ES-I3 (cell line): ENCODE data around the gene RAD51.

ENCODE experiments used
- H3K36me3 ChIP-seq: 2 replicates; pipeline ENCODE4 v1.6.1; 2013; ENCODE audit warnings: mild to moderate bottlenecking, low read length, control low read depth, moderate library complexity; ENCODE audit not compliant: insufficient read depth
- H3K4me1 ChIP-seq: 2 replicates; pipeline ENCODE4 v1.6.1; 2013; ENCODE audit warnings: mild to moderate bottlenecking, control low read depth, low read length; ENCODE audit not compliant: insufficient read depth
- H3K9ac ChIP-seq: 2 replicates; pipeline ENCODE4 v1.6.1; 2013; ENCODE audit warnings: low read depth, mild to moderate bottlenecking, low read length, moderate library complexity
- H3K9me3 ChIP-seq: 2 replicates; pipeline ENCODE4 v1.6.1; 2013; ENCODE audit warnings: mild to moderate bottlenecking, low read length, moderate library complexity; ENCODE audit not compliant: control insufficient read depth, insufficient read depth

Gene RAD51

GRCh38 chr15:40743485-40743901, 48.5 kb downstream of the RAD51 start:
- H3K4me1 ChIP-seq, result peaks cover 16% of the 10 kb centered on the region
- no peak overlapping the region for H3K9ac ChIP-seq
- H3K36me3 ChIP-seq, result peaks cover 11% of the 10 kb centered on the region
- H3K9me3 ChIP-seq, result no peaks in the 10 kb centered on the region

GRCh38 chr15:40743921-40744814, 49.2 kb downstream of the RAD51 start:
- H3K36me3 ChIP-seq, result peaks cover 11% of the 10 kb centered on the region
- peaks cover 10% of the 10 kb centered on the region for H3K4me1 ChIP-seq
- no peak overlapping the region for H3K9ac ChIP-seq
- H3K9me3 ChIP-seq, result no peaks in the 10 kb centered on the region

GRCh38 chr15:40744815-40745152, 49.8 kb downstream of the RAD51 start:
- H3K4me1 ChIP-seq, result peaks cover 4% of the 10 kb centered on the region
- no peaks in the 10 kb centered on the region for H3K9me3 ChIP-seq
- H3K36me3 ChIP-seq, result peaks cover 8% of the 10 kb centered on the region
- no peak overlapping the region for H3K9ac ChIP-seq

GRCh38 chr15:40746916-40747418, 52.0 kb downstream of the RAD51 start:
- H3K36me3 ChIP-seq, result peaks cover 8% of the 10 kb centered on the region
- no peak overlapping the region for H3K9ac ChIP-seq
- H3K9me3 ChIP-seq, result no peaks in the 10 kb centered on the region
- H3K4me1 ChIP-seq, result no peaks in the 10 kb centered on the region

- Histone ChIP-seq H3K9me3 (no peaks in the 10 kb centered on the region), H3K9ac (no peak overlapping the region), H3K36me3 (peaks cover 6% of the 10 kb centered on the region), H3K4me1 (no peaks in the 10 kb centered on the region)
These were observed 53.0 kb downstream of the RAD51 start for GRCh38 chr15:40747685-40748631.

- Histone ChIP-seq H3K9me3 (no peaks in the 10 kb centered on the region), H3K9ac (no peak overlapping the region), H3K36me3 (no peaks in the 10 kb centered on the region), H3K4me1 (no peaks in the 10 kb centered on the region)
These were observed 54.2 kb downstream of the RAD51 start for GRCh38 chr15:40749151-40749630.

- Histone ChIP-seq H3K36me3 (no peaks in the 10 kb centered on the region), H3K9me3 (no peaks in the 10 kb centered on the region), H3K9ac (no peak overlapping the region), H3K4me1 (no peaks in the 10 kb centered on the region)
These were observed 55.9 kb downstream of the RAD51 start for GRCh38 chr15:40750885-40751284.

GRCh38 chr15:40751745-40752144, 56.8 kb downstream of the RAD51 start:
- H3K9me3 ChIP-seq, result no peaks in the 10 kb centered on the region
- no peak overlapping the region for H3K9ac ChIP-seq
- H3K4me1 ChIP-seq, result no peaks in the 10 kb centered on the region
- H3K36me3 ChIP-seq, result no peaks in the 10 kb centered on the region

GRCh38 chr15:40754574-40754882, 59.6 kb downstream of the RAD51 start:
- Histone ChIP-seq H3K9me3 (no peaks in the 10 kb centered on the region), H3K4me1 (no peaks in the 10 kb centered on the region), H3K36me3 (no peaks in the 10 kb centered on the region), H3K9ac (peak overlapping the region; percentile 64; the same call in 1 of the 2 replicates)

- Histone ChIP-seq H3K4me1 (no peaks in the 10 kb centered on the region), H3K9me3 (no peaks in the 10 kb centered on the region)
These were observed 60.2 kb downstream of the RAD51 start, which contains the start of gene RMDN3 for GRCh38 chr15:40754883-40755811. RMDN3 (minus strand) TSS chr15:40755254; CDS start chr15:40754783, 471 bp downstream.

GRCh38 chr15:40755812-40756208, 60.8 kb downstream of the RAD51 start:
- Histone ChIP-seq H3K4me1 (no peaks in the 10 kb centered on the region), H3K9me3 (no peaks in the 10 kb centered on the region), H3K9ac (peak overlapping the region; percentile 64), H3K36me3 (no peaks in the 10 kb centered on the region)

More at GRCh38 chr15:40754883-40755811, 60.2 kb downstream of the RAD51 start, which contains the start of gene RMDN3:
- Histone ChIP-seq H3K9ac (peak within 1 kb of the TSS; percentile 64), H3K36me3 (no peaks in the 10 kb centered on the region)

GRCh38 chr15:40756938-40757337, 62.0 kb downstream of the RAD51 start:
- Histone ChIP-seq H3K4me1 (no peaks in the 10 kb centered on the region), H3K36me3 (no peaks in the 10 kb centered on the region), H3K9me3 (no peaks in the 10 kb centered on the region), H3K9ac (no peak overlapping the region)

GRCh38 chr15:40759961-40760360, 65.0 kb downstream of the RAD51 start:
- Histone ChIP-seq H3K9ac (no peak overlapping the region), H3K36me3 (no peaks in the 10 kb centered on the region), H3K4me1 (peaks cover 3% of the 10 kb centered on the region; the same call in 1 of the 2 replicates), H3K9me3 (no peaks in the 10 kb centered on the region)
